GOT3 (cell line): ENCODE results near the gene GTF2F2.
"Not testable (repeated sequence)": the region's sequence is repeated elsewhere in the genome, so short reads cannot be mapped to it uniquely, and the experiment has no call there.

Experiments used
- DNase-seq: peaks from one replicate; lab custom pipeline; 2025; ENCODE audit warnings: mixed read lengths; lab: John Stamatoyannopoulos, UW

GTF2F2 gene

DNA sequence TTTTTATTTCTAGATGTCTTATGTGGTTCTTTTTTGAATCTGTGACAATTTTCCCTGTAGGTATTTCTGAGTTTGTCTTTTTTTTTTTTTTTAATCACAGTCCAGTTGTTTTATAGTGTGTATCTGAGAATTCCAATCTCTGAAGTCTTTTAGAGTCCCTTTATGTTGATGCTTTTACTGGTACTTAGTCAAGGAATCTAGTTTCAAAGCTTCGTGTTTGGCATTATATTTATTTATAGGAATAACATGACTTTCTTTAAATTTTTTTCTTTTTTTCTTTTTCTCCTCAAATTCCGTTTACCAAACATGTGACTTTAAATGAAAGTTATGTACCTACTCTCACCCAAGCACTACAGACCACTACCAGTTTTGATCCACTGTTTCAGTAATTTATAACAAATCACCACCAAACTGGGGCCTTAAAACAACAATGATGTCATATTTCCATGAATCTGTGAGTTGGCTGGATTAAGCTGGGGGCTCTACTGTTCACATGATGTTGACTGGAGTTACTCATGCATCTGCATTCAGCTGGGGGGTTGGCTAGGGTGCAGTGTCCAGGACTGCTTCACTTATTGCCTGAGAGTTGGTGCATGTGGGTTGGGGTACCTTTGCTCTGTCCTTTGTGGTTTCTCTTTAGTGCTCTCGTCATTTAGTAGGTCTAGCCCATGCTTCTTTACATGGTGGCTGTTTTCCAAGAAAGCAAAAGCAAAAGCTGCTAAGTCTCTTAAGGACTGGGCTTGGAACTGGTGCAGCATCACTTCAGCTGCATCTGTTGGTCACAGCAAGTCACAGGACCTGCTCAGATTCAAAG lies 58.2 kb downstream of the GTF2F2 start:
- no peak for DNase-seq

DNA sequence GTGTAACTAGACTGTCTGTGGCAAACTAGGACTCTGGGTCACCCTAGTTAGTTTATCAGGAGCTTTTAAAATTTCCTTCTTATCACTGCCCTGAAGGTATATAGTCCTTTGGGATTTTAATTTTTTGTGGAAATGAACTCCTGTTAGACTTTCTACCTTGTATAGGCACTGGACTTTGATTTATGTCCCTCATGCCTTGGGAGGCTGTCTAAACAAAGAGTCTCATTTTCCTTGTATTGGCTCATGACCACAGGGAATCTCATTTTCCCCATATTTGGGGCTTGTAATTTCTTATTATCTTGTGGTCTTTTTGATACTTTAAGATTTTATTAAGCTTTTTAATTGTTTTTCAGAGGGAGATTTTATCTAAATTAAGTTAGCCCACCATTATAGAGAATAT lies 59.1 kb downstream of the GTF2F2 start:
- no peak for DNase-seq

- DNase-seq, result no peak
These were observed 60.0 kb downstream of the GTF2F2 start for GRCh38 chr13:45180303-45180702.

- DNase-seq, result no peak
These were observed 60.6 kb downstream of the GTF2F2 start for GRCh38 chr13:45180713-45181601.

GRCh38 chr13:45184693-45185092 lies 64.4 kb downstream of the GTF2F2 start:
- no peak for DNase-seq

DNA sequence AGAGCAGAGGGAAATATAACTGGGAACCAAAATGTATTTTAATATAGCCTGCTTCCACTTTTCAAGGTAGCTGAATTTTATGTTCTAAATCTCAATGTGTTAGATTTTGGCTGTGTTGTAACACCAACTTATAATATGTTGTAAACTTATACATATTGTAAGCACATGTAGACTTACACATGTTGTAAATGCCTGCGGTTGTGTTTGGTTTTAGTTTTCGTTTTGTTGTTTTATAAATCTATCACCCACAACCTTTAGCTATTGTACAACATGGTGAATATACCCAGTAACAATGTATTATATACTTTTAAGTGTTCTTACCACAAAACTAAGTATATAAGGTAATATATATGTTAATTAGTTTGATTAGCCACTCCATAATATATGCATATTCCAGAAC lies 65.0 kb downstream of the GTF2F2 start:
- no peak for DNase-seq

DNA sequence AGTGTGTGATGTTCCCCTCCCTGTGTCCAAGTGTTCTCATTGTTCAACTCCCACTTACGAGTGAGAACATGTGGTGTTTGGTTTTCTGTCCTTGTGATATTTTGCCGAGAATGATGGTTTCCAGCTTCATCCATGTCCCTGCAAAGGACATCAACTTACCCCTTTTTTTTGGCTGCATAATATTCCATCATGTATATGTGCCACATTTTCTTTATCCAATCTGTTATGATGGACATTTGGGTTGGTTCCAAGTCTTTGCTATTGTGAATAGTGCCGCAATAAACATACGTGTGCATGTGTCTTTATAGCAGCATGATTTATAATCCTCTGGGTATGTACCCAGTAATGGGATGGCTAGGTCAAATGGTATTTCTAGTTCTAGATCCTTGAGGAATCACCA lies 68.8 kb downstream of the GTF2F2 start:
- DNase-seq, result not testable (repeated sequence)

- not testable (repeated sequence) for DNase-seq
These were observed 69.2 kb downstream of the GTF2F2 start for GRCh38 chr13:45189511-45189910.

- no peak for DNase-seq
These were observed 71.6 kb downstream of the GTF2F2 start for GRCh38 chr13:45191874-45192273.

DNA sequence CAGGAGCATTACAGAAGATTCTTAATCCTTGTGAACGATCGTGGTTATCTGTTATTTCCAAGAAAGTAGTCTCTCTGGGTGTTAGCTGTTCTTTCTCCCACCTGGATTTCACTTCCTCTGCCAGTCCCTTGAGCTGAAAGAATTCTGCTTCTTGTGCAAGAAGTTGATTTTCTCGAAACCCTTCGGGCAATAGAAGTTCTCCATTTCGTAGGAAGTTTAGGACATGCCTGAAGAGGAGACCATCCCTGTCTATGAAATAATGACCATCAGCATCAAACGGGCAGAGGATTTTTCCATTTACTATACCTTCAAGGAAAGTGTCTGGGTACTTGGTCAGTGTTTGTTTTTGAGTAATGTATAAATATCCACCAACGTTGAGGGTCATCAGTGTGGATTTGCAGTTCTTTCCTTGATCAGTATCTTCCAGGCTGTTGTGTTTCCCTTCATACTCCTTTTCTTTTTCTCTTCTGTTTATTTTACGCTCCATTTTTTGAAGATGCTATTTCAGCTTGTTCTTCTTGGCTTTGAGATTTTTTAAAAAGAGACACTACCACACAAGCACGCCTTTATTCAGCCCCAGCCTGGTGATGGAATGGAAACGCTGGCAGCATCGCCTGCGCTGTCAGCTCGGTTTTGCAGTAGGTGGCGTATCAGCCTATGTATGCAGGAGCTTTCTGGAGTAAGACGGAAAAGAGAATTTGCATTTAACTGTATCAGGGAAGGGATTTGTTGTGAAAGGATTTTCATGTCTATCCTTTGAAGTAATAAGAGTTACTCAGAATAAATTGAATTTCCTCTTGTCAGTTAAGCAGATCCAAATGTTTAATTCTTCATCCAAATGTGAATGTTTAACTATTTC lies 74.0 kb downstream of the GTF2F2 start:
- DNase-seq, result no peak

GRCh38 chr13:45195421-45195820 lies 75.1 kb downstream of the GTF2F2 start:
- no peak for DNase-seq

GRCh38 chr13:45196096-45196495 lies 75.8 kb downstream of the GTF2F2 start:
- DNase-seq, result no peak

DNA sequence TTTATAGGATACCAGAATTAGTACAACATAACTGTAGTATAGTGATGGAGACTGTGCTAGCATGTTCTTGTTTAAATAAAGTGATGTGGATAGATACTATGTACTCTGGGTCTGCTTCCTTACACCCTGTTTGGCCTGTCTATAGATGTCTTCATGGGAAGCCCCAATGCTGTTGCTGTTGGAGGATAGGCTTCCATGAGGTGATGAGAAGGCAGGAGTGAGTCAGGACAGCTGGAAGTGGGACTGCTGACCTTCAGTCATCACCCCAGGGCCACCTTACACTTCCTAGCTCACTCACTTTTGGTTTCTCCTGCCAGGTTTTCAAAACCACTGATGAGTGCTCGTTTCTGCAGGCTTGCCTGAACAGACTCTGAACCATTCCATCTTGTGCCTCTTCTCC lies 76.3 kb downstream of the GTF2F2 start:
- DNase-seq, result no peak

DNA sequence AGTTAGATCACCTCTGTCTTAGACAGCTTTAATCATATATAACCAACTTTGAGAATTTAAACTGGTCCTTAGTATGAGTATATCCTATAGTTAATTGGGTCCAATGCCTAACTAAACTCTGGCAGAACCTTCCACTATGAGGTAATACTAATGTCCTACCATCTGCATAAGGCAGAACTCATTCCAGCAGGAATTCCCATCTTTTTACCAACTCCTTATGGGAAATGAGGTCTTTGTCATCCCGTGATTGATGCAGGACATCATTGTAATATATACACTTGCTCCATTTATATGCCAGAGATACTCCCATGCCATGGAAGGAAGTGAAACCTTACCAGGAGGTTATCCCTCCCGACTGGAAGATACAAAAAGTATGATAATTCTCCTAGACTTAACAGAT lies 77.7 kb downstream of the GTF2F2 start:
- DNase-seq, result no peak

DNA sequence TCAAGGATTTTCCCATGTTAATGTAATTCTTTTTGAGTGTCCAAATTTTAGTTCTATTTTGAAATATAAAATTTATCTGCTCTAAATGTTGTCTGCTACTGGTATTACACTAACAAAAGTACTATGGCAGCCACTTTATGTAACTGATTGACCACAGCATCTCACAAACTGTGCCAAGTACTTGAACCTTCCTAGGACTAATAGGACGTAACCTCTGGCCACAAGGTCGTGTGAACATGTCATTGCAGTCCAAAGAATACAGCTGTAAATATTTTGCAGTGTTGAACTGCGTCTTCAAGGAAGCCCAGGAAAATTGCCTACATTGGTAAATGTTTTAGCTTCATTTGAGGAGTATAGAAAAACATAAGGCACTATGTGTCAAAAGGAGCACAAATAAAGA lies 78.6 kb downstream of the GTF2F2 start:
- no peak for DNase-seq

- DNase-seq, result no peak
These were observed 79.4 kb downstream of the GTF2F2 start for GRCh38 chr13:45199711-45200110.

- DNase-seq, result no peak
These were observed 80.5 kb downstream of the GTF2F2 start, which contains the start of gene KCTD4 for GRCh38 chr13:45200701-45201232. KCTD4 (minus strand) TSS chr13:45201045; CDS start chr13:45194567, 6,478 bp downstream.

DNA sequence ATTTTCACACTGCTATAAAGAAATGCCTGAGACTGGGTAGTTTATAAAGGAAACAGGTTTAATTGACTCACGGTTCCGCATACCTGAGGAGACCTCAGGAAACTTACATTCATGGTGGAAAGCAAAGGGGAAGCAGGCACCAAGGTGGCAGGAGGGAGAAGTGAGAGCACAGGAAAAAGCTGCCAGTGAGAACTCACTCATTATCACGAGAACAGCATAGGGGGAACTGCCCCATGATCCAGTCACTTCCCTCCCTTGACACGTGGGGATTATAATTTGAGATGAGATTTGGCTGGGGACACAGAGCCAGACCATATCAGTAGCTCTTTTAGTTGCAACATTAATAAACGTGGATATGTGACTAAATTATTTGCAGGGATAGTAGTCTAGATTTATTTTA lies 84.8 kb downstream of the GTF2F2 start:
- DNase-seq, result no peak

DNA sequence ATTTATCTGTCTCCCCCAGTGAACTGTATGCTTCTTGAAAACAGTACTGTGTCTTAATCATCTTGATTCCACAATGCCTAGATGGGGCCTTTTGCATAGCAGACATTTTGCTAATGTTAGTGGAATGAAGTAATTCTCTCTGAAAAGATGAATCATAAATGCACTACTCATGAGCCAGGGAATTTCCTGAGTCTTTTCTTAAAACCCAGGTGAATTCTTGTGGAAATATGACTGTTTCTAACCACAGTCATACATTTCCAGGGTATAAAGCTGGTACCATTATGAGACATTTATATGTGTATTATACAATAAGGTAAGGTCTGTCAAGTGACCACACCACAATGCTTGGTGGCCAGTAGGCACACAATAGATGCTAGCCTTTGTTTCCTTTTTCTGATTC lies 86.0 kb downstream of the GTF2F2 start:
- DNase-seq, result no peak

DNA sequence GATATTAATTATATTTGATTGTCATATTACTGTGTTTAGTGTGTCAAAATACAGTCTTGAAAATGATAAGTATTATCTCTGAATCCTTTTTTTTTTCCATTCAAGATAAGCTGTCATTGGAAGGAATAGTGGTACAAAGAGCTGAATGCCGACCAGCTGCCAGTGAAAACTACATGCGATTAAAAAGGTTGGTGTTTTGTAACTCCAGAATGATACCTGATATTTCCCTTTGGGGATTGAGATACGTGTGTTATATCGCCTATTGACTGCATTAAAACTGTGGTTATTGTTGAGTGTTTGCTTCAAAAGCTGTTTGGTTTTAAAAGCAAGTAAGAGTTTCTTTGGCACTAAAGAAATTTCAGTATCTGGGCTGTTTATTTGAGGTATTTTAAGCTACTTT lies 87.0 kb downstream of the GTF2F2 start:
- no peak for DNase-seq

GRCh38 chr13:45208132-45208531 lies 87.8 kb downstream of the GTF2F2 start:
- DNase-seq, result no peak

DNA sequence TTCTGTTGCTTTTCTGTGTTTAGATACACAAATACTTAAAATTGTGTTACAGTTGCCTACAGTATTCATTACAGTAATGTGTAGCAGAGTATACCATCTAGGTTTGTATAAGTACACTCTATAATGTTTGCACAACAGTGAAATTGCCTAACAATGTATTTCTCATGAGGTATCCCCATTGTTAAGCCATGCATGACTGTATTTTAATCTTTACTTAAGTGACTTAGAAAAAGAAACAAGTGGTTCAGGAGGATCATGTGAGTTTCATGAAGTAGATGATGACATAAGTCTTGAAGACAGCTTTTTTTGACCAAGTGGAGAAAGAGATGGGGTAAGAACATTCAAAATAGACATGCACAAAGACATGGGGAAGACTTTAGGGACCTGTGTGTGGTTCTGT lies 88.9 kb downstream of the GTF2F2 start:
- no peak for DNase-seq
